GM21737 (cell line): ENCODE measurements around the gene LRRC8D.

Experiments used
- ATAC-seq: cut with Tn5 transposase; IDR thresholded peaks from one replicate; pipeline ENCODE4 v1.9.1; 2021; ENCODE audit warnings: mild to moderate bottlenecking, moderate library complexity; ENCODE audit not compliant: unreplicated experiment

The LRRC8D gene

GRCh38 chr1:89832496-89833127, 11.8 kb downstream of the LRRC8D start:
- ATAC-seq, result no peak

- no peak for ATAC-seq
These were observed 12.6 kb downstream of the LRRC8D start for GRCh38 chr1:89833183-89834082.

- ATAC-seq, result no peak
These were observed 13.4 kb downstream of the LRRC8D start for GRCh38 chr1:89834083-89834704.

GRCh38 chr1:89836252-89837035, 15.6 kb downstream of the LRRC8D start:
- ATAC-seq, result no peak

GRCh38 chr1:89837036-89837481, 16.2 kb downstream of the LRRC8D start:
- no peak for ATAC-seq

DNA sequence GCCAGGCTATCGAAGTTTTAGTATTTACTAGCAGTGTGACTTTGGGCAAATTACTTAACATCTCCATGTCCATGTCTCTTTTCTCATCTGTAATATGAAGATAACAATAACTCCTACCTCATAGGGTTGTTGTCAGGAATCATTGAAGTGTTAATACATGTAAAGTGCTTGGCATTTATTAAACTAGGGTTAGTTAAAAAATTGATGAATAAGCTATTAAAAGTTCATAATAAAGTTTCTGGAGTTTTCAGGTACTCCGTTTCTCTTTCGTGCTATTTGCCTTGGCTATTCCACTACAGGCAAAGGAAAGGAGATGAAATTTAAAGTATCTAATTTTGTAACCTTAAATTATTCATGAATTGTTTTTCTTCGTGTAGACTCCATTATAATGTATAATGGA, 16.7 kb downstream of the LRRC8D start:
- ATAC-seq, result no peak

GRCh38 chr1:89839516-89839915, 18.7 kb downstream of the LRRC8D start:
- ATAC-seq, result no peak

DNA sequence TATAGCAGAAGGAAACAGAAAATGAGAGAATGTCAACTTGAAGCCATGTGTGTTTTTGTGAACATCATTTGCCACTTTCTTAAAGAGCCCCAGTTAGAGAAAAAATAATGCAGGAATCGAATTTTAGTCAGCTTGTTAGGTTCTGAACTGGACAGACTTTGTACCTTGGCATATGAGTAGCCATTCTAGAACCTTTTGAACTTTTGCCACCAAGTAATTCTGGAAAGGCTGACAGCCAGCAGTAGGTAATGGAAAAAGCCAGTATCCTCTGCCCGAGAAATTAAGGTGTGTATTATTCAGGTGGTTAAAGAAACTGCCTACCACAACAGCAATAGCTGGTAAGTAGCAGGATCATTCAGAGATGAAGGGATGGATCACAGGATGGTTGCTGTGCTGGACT, 20.7 kb downstream of the LRRC8D start:
- ATAC-seq, result no peak

DNA sequence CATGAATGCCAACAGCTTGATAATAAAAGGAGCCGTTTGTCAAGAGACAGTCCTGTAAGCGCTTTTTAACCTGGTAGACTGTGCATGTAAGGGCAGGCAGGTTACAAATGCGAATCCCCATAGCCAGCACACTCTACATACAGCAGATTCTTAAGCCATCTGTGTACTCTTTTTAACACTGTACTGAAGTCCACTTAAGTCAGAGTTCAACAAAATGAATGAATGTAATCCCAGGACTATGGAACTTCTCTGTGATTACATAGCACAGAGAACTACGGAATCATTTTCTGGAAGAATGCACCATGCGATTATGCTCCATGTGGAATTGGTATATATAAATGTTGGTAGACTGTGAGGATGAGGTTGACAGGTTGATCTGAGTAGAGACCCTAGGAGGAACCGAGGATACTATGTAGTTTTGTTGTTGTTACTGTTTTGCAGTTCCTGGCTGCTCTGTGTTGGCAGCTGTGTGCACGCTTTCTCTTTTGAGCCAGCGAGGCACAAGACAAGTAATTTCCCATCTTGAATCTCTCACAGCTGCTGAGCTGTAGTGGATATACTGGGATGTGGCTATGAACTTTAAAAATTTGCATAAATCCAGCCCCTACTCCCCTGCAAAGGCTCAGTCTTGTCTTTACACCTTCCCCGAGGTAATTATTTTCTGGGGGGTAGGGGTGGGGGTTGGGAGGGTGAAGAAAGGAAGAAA, 21.9 kb downstream of the LRRC8D start:
- ATAC-seq, result peak; percentile 31

GRCh38 chr1:89843273-89844130, 22.7 kb downstream of the LRRC8D start:
- ATAC-seq, result peak; percentile 91

DNA sequence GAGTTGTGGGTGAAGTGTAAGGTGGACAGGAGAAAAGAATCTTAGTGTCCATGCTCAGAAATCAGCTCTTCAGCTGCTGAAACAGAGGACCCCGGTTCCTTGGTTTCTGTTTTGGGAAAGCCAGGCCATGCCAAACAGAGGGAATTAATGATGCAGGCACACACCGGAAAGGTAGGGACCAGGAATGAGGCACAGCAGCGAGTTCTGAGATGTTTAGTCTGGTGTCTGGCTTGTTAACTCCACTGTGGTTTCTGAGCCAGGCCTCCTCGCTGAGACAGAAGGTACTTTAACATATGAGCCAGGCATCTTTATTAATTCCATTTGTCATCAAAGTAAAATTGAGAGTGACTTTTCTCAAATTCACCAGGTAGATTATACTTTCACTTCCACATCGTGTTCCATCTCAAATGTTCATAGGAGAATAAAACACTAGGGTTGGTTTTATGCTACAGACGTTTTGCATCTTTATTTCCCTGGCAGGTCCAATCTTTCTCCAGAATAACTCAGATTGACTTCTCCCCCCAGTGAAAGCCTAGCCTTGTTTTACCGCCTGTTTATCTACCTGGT, 23.5 kb downstream of the LRRC8D start:
- no peak for ATAC-seq

- ATAC-seq, result no peak
These were observed 24.0 kb downstream of the LRRC8D start for GRCh38 chr1:89844860-89845259.

- no peak for ATAC-seq
These were observed 26.4 kb downstream of the LRRC8D start for GRCh38 chr1:89847191-89847729.

DNA sequence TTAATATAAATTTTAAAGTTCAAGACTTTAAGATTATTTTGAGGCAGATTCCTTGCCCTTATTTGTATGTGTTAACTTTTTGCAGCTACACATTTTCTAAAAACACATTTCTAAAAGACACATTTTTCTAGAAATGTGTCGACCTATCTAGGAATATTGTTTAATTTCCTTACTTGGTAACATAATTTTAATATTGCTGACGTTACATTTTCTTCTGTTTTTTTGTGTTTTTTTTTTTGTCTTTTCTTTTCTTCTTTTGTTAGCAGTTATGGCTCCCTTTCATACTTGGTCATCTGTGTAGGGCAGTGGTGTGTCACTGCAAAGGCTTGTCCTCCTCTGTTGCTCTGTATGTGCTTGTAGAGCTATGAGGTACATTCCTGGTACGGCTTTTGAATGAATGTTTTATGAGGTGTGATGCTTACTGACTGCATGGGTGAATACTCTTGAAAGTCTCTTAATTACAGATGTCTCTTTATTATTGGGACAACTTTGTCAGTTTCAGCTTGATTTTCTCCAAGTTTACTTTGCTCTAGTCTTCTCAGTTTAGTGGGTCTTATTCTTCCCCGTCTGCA, 30.1 kb downstream of the LRRC8D start:
- no peak for ATAC-seq

DNA sequence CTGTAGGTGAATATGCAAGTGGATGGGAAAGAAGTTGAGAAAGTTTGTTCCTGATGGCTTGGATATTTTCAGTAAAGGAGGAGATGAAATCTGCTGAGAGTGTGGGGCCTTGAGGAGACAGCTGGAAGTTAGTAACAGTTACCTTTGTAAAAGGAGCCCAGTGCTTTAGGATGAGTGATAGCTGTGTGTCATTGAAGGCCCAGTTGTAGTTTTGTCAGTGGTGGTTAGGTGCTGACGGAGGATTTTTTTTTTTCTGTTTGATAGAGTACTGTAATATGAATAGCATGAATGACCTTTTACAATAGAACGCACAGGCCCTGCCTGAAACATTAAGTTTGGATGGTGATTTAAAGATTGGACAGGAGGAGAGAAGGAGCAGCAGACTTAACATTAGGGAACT, 33.3 kb downstream of the LRRC8D start:
- ATAC-seq, result no peak

DNA sequence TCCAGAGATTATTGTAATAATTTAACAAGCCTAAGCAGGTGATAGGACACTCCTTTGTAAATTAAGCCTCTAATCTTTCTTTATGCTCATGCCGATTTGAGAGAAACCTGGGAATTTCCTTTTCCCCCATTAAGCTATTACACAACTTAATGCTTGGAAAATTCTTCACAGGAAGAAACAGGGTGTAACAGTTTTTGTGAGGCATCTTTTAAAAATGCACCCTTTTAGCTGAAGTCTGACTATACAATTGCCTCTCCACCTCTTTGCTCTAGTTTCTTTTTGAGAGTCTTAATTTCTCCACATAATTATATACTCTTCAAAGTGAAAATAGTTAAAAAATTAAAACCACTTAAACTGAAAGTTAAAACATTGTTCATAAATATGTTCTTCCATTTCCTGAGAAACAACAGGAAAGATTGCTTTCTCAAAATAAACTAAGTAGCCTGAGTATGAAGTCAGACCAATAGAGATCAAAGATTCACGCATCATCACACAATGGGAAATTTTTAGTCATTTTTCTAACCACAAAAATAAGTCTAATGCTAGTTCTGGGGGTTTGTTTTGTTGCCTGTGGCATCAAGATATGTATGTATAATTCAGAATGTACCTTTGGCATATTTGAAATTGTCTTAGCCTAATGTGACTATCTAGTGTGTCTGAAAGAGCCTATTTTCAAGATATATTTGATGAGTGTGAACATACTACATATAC, 34.7 kb downstream of the LRRC8D start:
- ATAC-seq, result peak; percentile 64

GRCh38 chr1:89863165-89863830, 42.5 kb downstream of the LRRC8D start:
- ATAC-seq, result no peak
